Cardiac fibroblast (primary cell): ENCODE data around the gene TEKT3.

Source experiments
- DNase-seq, 2 donors: peaks; one replicate each; pipeline versions ENCODE4 v3.0.0 to v3.0.0-alpha.2; 2010; ENCODE audit warnings: low read depth in 2 of 2
- H3K4me3 ChIP-seq, 2 donors: replicated peaks in 1 of 2; 1 replicate in 1 of 2; 2 replicates in 1 of 2; pipeline ENCODE4 v1.5.1; 2011; ENCODE audit warnings: low read depth in 2 of 2, low read length in 2 of 2, mild to moderate bottlenecking in 2 of 2, moderate library complexity in 1 of 2
- TF ChIP-seq, protein P1 (sequence below): IDR thresholded peaks from one replicate; pipeline ENCODE4 v1.5.1; 2011; ENCODE audit warnings: low read depth, mild to moderate bottlenecking, low read length, inconsistent platforms

TEKT3 gene

DNA sequence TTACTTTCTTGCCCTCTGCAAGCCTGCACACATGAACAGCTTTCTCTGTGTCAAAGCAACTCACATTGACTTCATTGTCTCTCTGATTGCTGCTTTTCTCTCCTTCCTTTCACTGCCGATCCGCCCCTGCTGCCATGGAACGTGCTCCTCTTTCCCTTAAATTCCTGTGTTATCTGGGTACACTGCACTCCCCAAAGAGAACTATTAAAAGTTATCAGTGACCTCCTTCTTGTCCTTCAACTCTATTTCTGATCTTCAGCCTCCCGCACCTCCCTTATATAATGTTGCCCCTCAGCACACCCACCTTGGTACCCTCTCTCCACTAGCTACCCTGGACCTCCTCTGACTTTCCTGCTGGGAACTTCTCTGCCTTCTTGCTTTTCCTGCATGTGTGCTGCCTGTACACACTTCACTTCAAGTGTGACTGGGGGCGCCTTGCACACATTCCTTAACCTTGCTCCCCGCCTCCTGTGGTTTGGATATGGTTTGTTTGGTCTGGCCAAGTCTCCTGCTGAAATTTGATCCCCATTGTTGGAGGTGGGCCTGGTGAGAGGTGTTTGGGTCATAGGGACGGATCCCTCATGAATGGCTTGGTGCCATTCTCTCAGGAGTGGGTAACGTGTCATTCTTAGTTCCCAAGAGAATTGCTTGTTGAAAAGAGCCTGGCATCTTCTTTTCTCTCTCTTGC, 49.6 kb downstream of the TEKT3 start:
- DNase-seq: peak; percentile 25 to 75
- no peak overlapping the region for H3K4me3 ChIP-seq
- TF ChIP-seq, protein P1, sequence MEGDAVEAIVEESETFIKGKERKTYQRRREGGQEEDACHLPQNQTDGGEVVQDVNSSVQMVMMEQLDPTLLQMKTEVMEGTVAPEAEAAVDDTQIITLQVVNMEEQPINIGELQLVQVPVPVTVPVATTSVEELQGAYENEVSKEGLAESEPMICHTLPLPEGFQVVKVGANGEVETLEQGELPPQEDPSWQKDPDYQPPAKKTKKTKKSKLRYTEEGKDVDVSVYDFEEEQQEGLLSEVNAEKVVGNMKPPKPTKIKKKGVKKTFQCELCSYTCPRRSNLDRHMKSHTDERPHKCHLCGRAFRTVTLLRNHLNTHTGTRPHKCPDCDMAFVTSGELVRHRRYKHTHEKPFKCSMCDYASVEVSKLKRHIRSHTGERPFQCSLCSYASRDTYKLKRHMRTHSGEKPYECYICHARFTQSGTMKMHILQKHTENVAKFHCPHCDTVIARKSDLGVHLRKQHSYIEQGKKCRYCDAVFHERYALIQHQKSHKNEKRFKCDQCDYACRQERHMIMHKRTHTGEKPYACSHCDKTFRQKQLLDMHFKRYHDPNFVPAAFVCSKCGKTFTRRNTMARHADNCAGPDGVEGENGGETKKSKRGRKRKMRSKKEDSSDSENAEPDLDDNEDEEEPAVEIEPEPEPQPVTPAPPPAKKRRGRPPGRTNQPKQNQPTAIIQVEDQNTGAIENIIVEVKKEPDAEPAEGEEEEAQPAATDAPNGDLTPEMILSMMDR: no peak

DNA sequence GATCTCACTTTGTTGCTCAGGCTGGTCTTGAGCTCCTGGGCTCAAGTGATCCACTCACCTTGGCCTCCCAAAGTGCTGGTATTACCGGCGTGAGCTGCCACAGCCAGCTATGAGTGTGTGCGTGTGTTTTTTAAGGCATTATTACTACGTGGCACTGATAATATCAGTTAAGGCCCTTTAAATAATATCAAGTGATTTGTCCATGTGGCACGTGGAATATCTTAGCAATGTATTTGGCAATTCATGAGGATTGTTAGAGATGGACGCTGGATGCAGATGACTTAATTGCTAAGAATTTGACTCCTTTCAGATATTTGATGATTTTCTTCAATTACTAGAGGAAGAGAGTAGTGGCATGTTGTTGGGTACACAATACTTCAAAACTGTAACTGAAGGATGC, 50.8 kb downstream of the TEKT3 start:
- no peak overlapping the region for H3K4me3 ChIP-seq
- DNase-seq: peak in 1 of 2 donors; percentile 14
- TF ChIP-seq, protein P1: no peak

DNA sequence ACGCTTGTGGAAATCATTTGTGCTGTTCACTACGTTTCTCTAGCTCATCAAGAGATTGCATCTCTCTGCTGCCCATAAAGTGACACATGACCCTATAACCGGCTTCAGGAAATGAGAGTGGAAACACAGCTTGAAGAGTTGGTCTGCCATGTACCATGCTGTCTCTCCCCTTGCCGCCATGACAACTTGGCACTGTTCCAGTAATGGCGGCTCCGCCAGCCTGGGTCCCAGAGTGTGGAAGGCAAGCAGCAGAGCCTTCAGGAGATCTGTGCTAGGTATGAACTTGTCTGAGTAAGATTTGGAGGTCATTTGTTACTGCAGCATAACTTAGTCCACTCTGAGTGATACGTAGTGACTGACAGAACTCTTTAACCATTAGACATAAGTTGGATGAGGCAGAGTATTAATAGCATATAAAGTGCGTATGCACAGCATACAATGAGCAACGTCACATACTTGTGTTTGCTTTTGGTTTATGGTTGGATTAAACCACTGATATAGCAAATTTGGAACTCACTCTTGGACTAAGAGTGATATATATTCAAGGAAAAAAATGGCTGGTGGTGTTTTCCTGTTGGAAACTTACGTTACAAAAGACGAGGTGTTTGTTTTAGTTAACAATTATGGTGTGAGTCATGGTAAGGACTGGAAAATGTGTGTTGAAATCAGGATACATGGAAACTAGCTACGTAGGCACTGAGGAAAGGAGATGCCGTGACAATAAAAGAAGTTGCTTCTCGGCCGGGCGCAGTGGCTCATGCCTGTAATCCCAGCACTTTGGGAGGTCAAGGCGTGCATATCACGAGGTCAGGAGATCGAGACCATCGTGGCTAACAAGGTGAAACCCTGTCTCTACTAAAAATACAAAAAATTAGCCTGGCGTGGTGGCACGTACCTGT, 51.9 kb downstream of the TEKT3 start:
- TF ChIP-seq, protein P1: no peak
- DNase-seq: peak; percentile 70 to 74
- no peak overlapping the region for H3K4me3 ChIP-seq

DNA sequence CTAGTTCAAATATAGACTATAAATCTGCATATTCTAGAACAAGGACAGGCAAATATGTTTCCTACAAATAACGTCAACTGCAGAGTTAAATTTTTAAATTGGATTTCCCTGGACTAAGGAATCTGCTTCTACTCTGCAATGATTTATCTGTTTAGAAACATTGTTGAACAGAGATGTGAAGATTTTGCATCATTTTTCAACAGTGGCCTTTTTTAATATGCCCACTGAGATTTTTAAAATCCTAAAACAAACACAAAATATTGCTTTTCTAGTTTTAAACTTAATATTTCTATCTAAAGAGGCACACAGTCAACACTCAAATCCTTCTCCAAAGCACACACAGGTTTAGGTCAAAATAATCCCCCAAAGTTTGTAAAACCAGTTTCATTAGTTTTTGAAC, 52.5 kb downstream of the TEKT3 start:
- H3K4me3 ChIP-seq: no peak overlapping the region
- no peak for DNase-seq
- TF ChIP-seq, protein P1: no peak

DNA sequence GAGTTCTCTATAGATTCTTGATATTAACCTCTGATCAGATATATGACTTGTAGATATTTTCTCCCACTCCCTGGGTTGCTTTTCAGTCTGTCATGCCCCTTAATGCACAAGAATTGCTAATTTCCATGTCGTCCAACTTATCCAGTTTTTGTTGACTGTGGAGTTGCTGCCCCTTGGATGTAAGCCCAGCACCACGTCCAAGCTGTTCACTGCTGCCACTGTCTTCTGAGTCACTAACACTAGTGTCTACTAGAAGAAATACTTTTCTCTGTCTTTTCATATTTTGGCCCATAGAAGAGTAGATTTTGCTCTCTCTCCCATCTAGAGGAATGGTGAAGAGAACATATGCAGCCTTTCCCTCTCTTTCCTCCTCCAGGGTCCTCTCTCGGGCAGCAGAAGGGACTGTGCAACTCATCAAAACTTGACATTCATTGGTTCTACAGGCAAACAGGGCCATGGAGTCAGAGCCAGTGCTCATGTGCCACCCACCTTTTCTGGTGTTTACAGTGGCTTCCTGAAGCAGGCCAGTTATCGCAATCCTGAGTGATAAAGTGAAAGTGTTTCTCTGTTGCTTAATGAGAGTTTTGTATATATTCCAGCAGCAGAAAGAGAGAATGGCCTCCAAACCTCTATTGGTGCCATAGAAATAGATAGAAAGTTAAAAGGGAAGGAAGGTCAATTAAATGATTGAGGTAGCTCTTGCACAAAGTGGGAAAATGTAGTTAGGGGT, 53.7 kb downstream of the TEKT3 start:
- DNase-seq: peak; percentile 26 to 42
- no peak overlapping the region for H3K4me3 ChIP-seq
- TF ChIP-seq, protein P1: no peak

DNA sequence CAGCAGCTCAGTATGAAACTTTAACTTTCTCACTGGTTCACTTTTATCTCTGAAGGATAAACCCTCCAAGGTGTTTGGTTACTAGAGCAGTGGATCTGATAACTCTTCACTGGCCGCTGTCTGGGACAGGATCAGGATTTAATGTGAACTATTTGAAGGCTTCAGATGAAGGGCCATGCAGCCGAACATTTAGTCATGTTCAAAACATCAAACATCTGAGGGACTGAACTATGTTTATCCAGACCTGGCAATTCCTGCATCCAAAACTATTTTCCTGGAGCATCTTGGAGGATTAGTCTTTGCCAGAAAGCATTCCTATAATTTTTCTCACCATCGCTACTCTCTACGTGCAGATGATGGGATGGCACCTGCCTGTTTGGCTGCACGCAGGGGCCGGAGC, 55.9 kb downstream of the TEKT3 start:
- TF ChIP-seq, protein P1: no peak
- DNase-seq: no peak
- no peak overlapping the region for H3K4me3 ChIP-seq
